H1 (cell line): Measurements from ENCODE around the gene MRTFA. TPM values are rescaled to one million over a fixed set of nuclear protein-coding genes. Genes with fewer than 3 reads are reported as not detected.

ENCODE experiments used
- CTCF ChIA-PET: fragments of 300-600 bp; sonication (Branson Sonifier 250); formaldehyde crosslinking; loops from one replicate; lab custom pipeline; 2021; ENCODE audit not compliant: partially characterized antibody; lab: Charles Lee
- POLR2A ChIA-PET: fragments of 300-600 bp; sonication (Branson Sonifier 250); formaldehyde crosslinking; loops from one replicate; lab custom pipeline; 2021; ENCODE audit warnings: inconsistent platforms; ENCODE audit not compliant: partially characterized antibody; lab: Charles Lee
- DNase-seq, 2 experiments: peaks; one replicate each; pipeline versions ENCODE4 v3.0.0 to v3.0.0-alpha.2; 2010 to 2022; ENCODE audit warnings: low spot score in 2 of 2, low read depth in 1 of 2, mixed read lengths in 1 of 2
- FAIRE-seq: peaks from 2 replicates; lab custom pipeline; 2011; peaks lifted over from hg19 to GRCh38; lab: Jason Lieb, UNC
- H2AFZ ChIP-seq: 2 replicates; pipeline ENCODE4 v1.8.1; 2012; ENCODE audit warnings: low read length, inconsistent platforms
- H2AK5ac ChIP-seq: 2 replicates; pipeline ENCODE4 v1.6.1; 2013; ENCODE audit warnings: low read depth, low read length
- H2BK120ac ChIP-seq: replicated peaks from 2 replicates; pipeline ENCODE3; 2013; ENCODE audit warnings: low read depth, low read length, inconsistent platforms
- H2BK12ac ChIP-seq: 2 replicates; pipeline ENCODE4 v1.6.1; 2013; ENCODE audit warnings: low read depth, low read length
- H2BK15ac ChIP-seq: 2 replicates; pipeline ENCODE4 v1.6.1; 2013; ENCODE audit warnings: low read length
- H2BK20ac ChIP-seq: 2 replicates; pipeline ENCODE4 v1.6.1; 2013; ENCODE audit warnings: low read length
- H2BK5ac ChIP-seq: 2 replicates; pipeline ENCODE4 v1.6.1; 2013; ENCODE audit warnings: low read depth, low read length
- H3K14ac ChIP-seq: 2 replicates; pipeline ENCODE4 v1.6.1; 2013; ENCODE audit warnings: inconsistent platforms; ENCODE audit not compliant: insufficient read length
- H3K18ac ChIP-seq: 2 replicates; pipeline ENCODE4 v1.6.1; 2013; ENCODE audit warnings: low read length; ENCODE audit errors: extremely low read depth
- H3K23ac ChIP-seq: 2 replicates; pipeline ENCODE4 v1.6.1; 2013; ENCODE audit warnings: inconsistent platforms; ENCODE audit not compliant: insufficient read length
- H3K23me2 ChIP-seq: 2 replicates; pipeline ENCODE4 v1.6.1; 2013; ENCODE audit warnings: low read depth, low read length
- H3K27ac ChIP-seq: 2 replicates; pipeline ENCODE4 v1.6.1; 2011; ENCODE audit warnings: low read depth, low read length, inconsistent platforms
- H3K27me3 ChIP-seq, 4 experiments: replicated peaks in 1 of 4; 1 replicate in 1 of 4; 2 replicates in 3 of 4; pipeline versions ENCODE4 v1.6.1 to v1.8.1; 2011 to 2013; ENCODE audit warnings: low read length in 3 of 4, mild to moderate bottlenecking in 3 of 4, inconsistent platforms in 2 of 4, mixed read lengths in 2 of 4, moderate library complexity in 1 of 4; ENCODE audit not compliant: control insufficient read depth in 3 of 4, insufficient read depth in 3 of 4; ENCODE audit errors: extremely low read depth in 1 of 4
- H3K36me3 ChIP-seq, 4 experiments: 2 replicates each; pipeline versions ENCODE4 v1.6.1 to v1.8.1; 2011 to 2013; ENCODE audit warnings: mild to moderate bottlenecking in 4 of 4, low read length in 3 of 4, moderate library complexity in 2 of 4, control low read depth in 1 of 4, inconsistent platforms in 1 of 4; ENCODE audit not compliant: insufficient read depth in 4 of 4, control insufficient read depth in 2 of 4
- H3K4ac ChIP-seq: replicated peaks from 2 replicates; pipeline ENCODE3; 2013; ENCODE audit warnings: low read length, low read depth, mixed read lengths, inconsistent platforms; ENCODE audit not compliant: insufficient read length
- H3K4me1 ChIP-seq, 4 experiments: replicated peaks in 1 of 4; 1 replicate in 1 of 4; 2 replicates in 3 of 4; pipeline versions ENCODE4 v1.6.1 to v1.8.1; 2011 to 2013; ENCODE audit warnings: low read length in 3 of 4, inconsistent platforms in 2 of 4, mixed read lengths in 1 of 4; ENCODE audit not compliant: insufficient read depth in 4 of 4, control insufficient read depth in 3 of 4
- H3K4me2 ChIP-seq, 2 experiments: 2 replicates each; pipeline versions ENCODE4 v1.6.1 to v1.8.1; 2011 to 2013; ENCODE audit warnings: low read depth in 2 of 2, low read length in 2 of 2, control low read depth in 1 of 2, inconsistent platforms in 1 of 2, mild to moderate bottlenecking in 1 of 2; ENCODE audit not compliant: insufficient read depth in 1 of 2
- H3K4me3 ChIP-seq, 4 experiments: fragments of 200-600, 300-600 bp in 1 of 4; sonication (generic), shearing (Covaris generic), sonication (Bioruptor Twin) in 1 of 4; 2 replicates each; pipeline versions ENCODE4 v1.5.1 to v1.8.1; 2011 to 2016; ENCODE audit warnings: low read length in 4 of 4, low read depth in 3 of 4, control low read depth in 2 of 4, inconsistent platforms in 2 of 4, mild to moderate bottlenecking in 2 of 4, mixed read lengths in 1 of 4, moderate library complexity in 1 of 4; ENCODE audit not compliant: insufficient read depth in 2 of 4; ENCODE audit errors: extremely low read depth in 1 of 4
- H3K56ac ChIP-seq: replicated peaks from 2 replicates; pipeline ENCODE3; 2013; ENCODE audit warnings: low read depth, mild to moderate bottlenecking, mixed read lengths, low read length, inconsistent platforms; ENCODE audit not compliant: insufficient read length
- H3K79me1 ChIP-seq: 2 replicates; pipeline ENCODE4 v1.6.1; 2013; ENCODE audit warnings: low read depth, low read length, control low read depth
- H3K79me2 ChIP-seq, 2 experiments: 2 replicates each; pipeline versions ENCODE4 v1.6.1 to v1.8.1; 2012 to 2013; ENCODE audit warnings: low read length in 2 of 2, mild to moderate bottlenecking in 2 of 2, inconsistent platforms in 1 of 2; ENCODE audit not compliant: insufficient read depth in 2 of 2, control insufficient read depth in 1 of 2
- H3K9ac ChIP-seq, 4 experiments: replicated peaks in 1 of 4; 1 replicate in 1 of 4; 2 replicates in 3 of 4; pipeline versions ENCODE4 v1.6.1 to v1.8.1; 2011 to 2013; ENCODE audit warnings: low read depth in 3 of 4, low read length in 3 of 4, control low read depth in 2 of 4, mild to moderate bottlenecking in 2 of 4, moderate library complexity in 2 of 4, inconsistent platforms in 1 of 4; ENCODE audit errors: extremely low read depth in 1 of 4
- H3K9me3 ChIP-seq, 2 experiments: 2 replicates each; pipeline versions ENCODE4 v1.6.1 to v1.8.1; 2012 to 2013; ENCODE audit warnings: mild to moderate bottlenecking in 2 of 2, moderate library complexity in 2 of 2, control low read depth in 1 of 2, inconsistent platforms in 1 of 2, low read depth in 1 of 2, low read length in 1 of 2, mixed read lengths in 1 of 2; ENCODE audit not compliant: insufficient read depth in 2 of 2
- H4K20me1 ChIP-seq, 2 experiments: replicated peaks in 1 of 2; 2 replicates each; pipeline versions ENCODE3 to v1.8.1; 2011 to 2013; ENCODE audit warnings: inconsistent platforms in 2 of 2, low read length in 2 of 2, mild to moderate bottlenecking in 1 of 2; ENCODE audit not compliant: insufficient read depth in 2 of 2, control insufficient read depth in 1 of 2
- H4K5ac ChIP-seq: 2 replicates; pipeline ENCODE4 v1.6.1; 2013; ENCODE audit warnings: low read length, low read depth, mixed read lengths, inconsistent platforms; ENCODE audit not compliant: insufficient read length
- H4K8ac ChIP-seq: 2 replicates; pipeline ENCODE4 v1.8.0; 2013; ENCODE audit warnings: mild to moderate bottlenecking, moderate library complexity, low read length, inconsistent platforms; ENCODE audit not compliant: insufficient read depth; ENCODE audit errors: extremely low read depth
- H4K91ac ChIP-seq: replicated peaks from 2 replicates; pipeline ENCODE3; 2013; ENCODE audit warnings: low read length, mixed read lengths, inconsistent platforms; ENCODE audit not compliant: insufficient read length
- BACH1 ChIP-seq: IDR thresholded peaks from 2 replicates; pipeline ENCODE4 v1.6.1; 2012; ENCODE audit warnings: low read length, improper control_type of control experiment
- CBX8 ChIP-seq: fragments of 300-800, 300-1000 bp; sonication (generic); IDR thresholded peaks from 2 replicates; pipeline ENCODE4 v1.7.1; 2016; ENCODE audit warnings: low read depth, low read length, borderline replicate concordance
- CEBPB ChIP-seq: IDR thresholded peaks from 2 replicates; pipeline ENCODE4 v1.6.1; 2012; ENCODE audit warnings: low read depth, low read length
- EP300 ChIP-seq, 2 experiments: IDR thresholded peaks; 1 replicate in 1 of 2; 2 replicates in 1 of 2; pipeline ENCODE4 v1.6.1; 2011 to 2012; ENCODE audit warnings: low read depth in 2 of 2, low read length in 2 of 2, mild to moderate bottlenecking in 2 of 2, borderline replicate concordance in 1 of 2, inconsistent platforms in 1 of 2, moderate library complexity in 1 of 2
- JUN ChIP-seq: IDR thresholded peaks from 2 replicates; pipeline ENCODE4 v1.6.1; 2011; ENCODE audit warnings: low read depth, mild to moderate bottlenecking, improper control_type of control experiment, low read length
- KDM5A ChIP-seq: fragments of 200-600 bp; IDR thresholded peaks from 2 replicates; pipeline ENCODE4 v1.7.1; 2012; ENCODE audit warnings: mild to moderate bottlenecking, low read length, inconsistent platforms, mixed read lengths
- MAFK ChIP-seq: IDR thresholded peaks from 2 replicates; pipeline ENCODE4 v1.6.1; 2012; ENCODE audit warnings: low read depth, mild to moderate bottlenecking, improper control_type of control experiment, low read length
- NRF1 ChIP-seq: IDR thresholded peaks from 2 replicates; pipeline ENCODE4 v1.6.1; 2011; ENCODE audit warnings: mild to moderate bottlenecking, low read depth, low read length, improper control_type of control experiment
- RBBP5 ChIP-seq: IDR thresholded peaks from 2 replicates; pipeline ENCODE4 v1.7.1; 2012; ENCODE audit warnings: low read depth, mild to moderate bottlenecking, inconsistent platforms, low read length, moderate library complexity, borderline replicate concordance
- RXRA ChIP-seq: IDR thresholded peaks from 2 replicates; pipeline ENCODE4 v1.6.1; 2011; ENCODE audit warnings: low read depth, mild to moderate bottlenecking, low read length, moderate library complexity; ENCODE audit not compliant: insufficient read depth
- TCF12 ChIP-seq: IDR thresholded peaks from 2 replicates; pipeline ENCODE4 v1.6.1; 2011; ENCODE audit warnings: low read depth, mild to moderate bottlenecking, low read length
- TEAD4 ChIP-seq: IDR thresholded peaks from 2 replicates; pipeline ENCODE4 v1.6.1; 2012; ENCODE audit warnings: low read depth, low read length, inconsistent platforms, mixed read lengths
- ZNF274 ChIP-seq: IDR thresholded peaks from 2 replicates; pipeline ENCODE4 v1.7.0; 2012; ENCODE audit warnings: low read length, borderline replicate concordance; ENCODE audit errors: extremely low read depth
- polyA plus RNA-seq, 7 experiments: library from polyadenylated mRNA; depleted of rRNA in 3 of 7; stranded (reverse) in 5 of 7; unstranded in 2 of 7; fragments of >200 nt in 5 of 7; fragments of 200-250 nt in 2 of 7; gene quantifications; 1 replicate in 5 of 7; 2 replicates in 1 of 7; 4 replicates in 1 of 7; pipeline versions ENCODE4 v1.2.1 to v1.2.3, GENCODE V29; 2011 to 2013; ENCODE audit warnings: missing spikeins in 2 of 7, mixed read lengths in 2 of 7
- total RNA-seq: library from RNA; stranded (reverse); fragmentation: NEBNext Ultra II Directional; extraction: Animal tissue kit (Norgen Biotek cat#: 25700); gene quantifications from 2 replicates; pipeline ENCODE4 v1.2.1, GENCODE V29; 2021
- TF ChIP-seq, protein P1 (sequence below): IDR thresholded peaks from 2 replicates; pipeline ENCODE4 v1.6.1; 2012; ENCODE audit warnings: inconsistent platforms

Gene MRTFA
- total and polyA plus RNA-seq, 2 of the 8 experiments (the other 6 are each of a cell fraction or from before 2014, with no cell fraction given) = 5.4 to 37.9 TPM

DNA sequence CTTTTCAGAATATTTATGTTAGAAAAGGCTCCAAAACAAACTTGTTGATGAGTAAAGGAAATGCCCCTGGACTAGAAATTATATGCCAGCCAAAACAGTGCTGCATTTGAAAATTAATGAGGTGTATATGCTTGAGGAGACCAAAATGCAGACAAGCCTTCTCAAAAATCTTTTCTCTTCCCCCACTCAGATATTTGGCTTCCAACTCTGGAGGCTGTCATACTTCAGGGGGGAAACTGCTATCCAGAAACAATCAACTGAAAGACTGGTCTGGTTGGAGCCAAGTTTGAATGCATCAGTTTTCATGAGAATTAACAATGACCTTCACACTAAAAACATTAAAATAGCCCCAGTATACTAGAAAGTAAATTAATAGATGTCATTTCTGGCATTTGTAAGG, 167.9 kb downstream of the MRTFA start:
- no peak overlapping the region for H3K27ac ChIP-seq
- H3K14ac ChIP-seq = no peak overlapping the region
- H3K27me3 ChIP-seq = no peaks in the 10 kb centered on the region
- no peak overlapping the region for H4K8ac ChIP-seq
- no peak overlapping the region for H4K5ac ChIP-seq
- no peak overlapping the region for H2AFZ ChIP-seq
- H2BK5ac ChIP-seq = no peak overlapping the region
- H3K4ac ChIP-seq = no peak overlapping the region
- CTCF ChIA-PET = interaction anchor here (0.6 to 2.9 kb wide), 5 partner anchors 11 to 180 kb away, joined by 3 to 15 read pairs (median 7); no protein-coding TSS in a partner anchor
- H2BK12ac ChIP-seq = no peak overlapping the region
- H3K79me1 ChIP-seq = no peaks in the 10 kb centered on the region
- peaks cover 0 to 2% of the 10 kb centered on the region in 2 experiments for H4K20me1 ChIP-seq
- no peak overlapping the region for H4K91ac ChIP-seq
- H3K23me2 ChIP-seq = no peaks in the 10 kb centered on the region
- no peak overlapping the region for H3K23ac ChIP-seq
- no peak overlapping the region for H3K4me3 ChIP-seq
- no peak overlapping the region for H3K56ac ChIP-seq
- DNase-seq (no peak), FAIRE-seq (no peak)
- no peak overlapping the region for H2BK120ac ChIP-seq
- H2BK15ac ChIP-seq = no peak overlapping the region
- H3K4me1 ChIP-seq = peaks cover 0 to 7% (median 4%) of the 10 kb centered on the region in 4 experiments; a peak in 3 of 7 replicates
- no peak overlapping the region for H3K4me2 ChIP-seq
- no peak overlapping the region for H2AK5ac ChIP-seq
- H2BK20ac ChIP-seq = no peak overlapping the region
- no peak overlapping the region for H3K9ac ChIP-seq
- H3K36me3 ChIP-seq = no peaks in the 10 kb centered on the region
- POLR2A ChIA-PET = no interaction called here
- H3K9me3 ChIP-seq = no peaks in the 10 kb centered on the region
- no peak overlapping the region for H3K18ac ChIP-seq
- no peaks in the 10 kb centered on the region for H3K79me2 ChIP-seq
- no peak for TF ChIP-seq EP300 (IDR thresholded peaks at IDR 0.05; ENCODE audit: borderline replicate concordance in 1 of 2, low read depth in 2 of 2, low read length in 2 of 2)
- no peak for TF ChIP-seq KDM5A
- TF ChIP-seq BACH1 = no peak
- no peak for TF ChIP-seq RBBP5
- no peak for TF ChIP-seq TCF12
- no peak for TF ChIP-seq CBX8
- TF ChIP-seq TEAD4 = no peak
- TF ChIP-seq NRF1 = no peak
- no peak for TF ChIP-seq MAFK
- no peak for TF ChIP-seq ZNF274
- TF ChIP-seq JUN = no peak
- TF ChIP-seq, protein P1, sequence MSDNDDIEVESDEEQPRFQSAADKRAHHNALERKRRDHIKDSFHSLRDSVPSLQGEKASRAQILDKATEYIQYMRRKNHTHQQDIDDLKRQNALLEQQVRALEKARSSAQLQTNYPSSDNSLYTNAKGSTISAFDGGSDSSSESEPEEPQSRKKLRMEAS = no peak
- TF ChIP-seq CEBPB = no peak
- TF ChIP-seq RXRA = no peak
